ENCODE data around the gene FAM193B.

DNA sequence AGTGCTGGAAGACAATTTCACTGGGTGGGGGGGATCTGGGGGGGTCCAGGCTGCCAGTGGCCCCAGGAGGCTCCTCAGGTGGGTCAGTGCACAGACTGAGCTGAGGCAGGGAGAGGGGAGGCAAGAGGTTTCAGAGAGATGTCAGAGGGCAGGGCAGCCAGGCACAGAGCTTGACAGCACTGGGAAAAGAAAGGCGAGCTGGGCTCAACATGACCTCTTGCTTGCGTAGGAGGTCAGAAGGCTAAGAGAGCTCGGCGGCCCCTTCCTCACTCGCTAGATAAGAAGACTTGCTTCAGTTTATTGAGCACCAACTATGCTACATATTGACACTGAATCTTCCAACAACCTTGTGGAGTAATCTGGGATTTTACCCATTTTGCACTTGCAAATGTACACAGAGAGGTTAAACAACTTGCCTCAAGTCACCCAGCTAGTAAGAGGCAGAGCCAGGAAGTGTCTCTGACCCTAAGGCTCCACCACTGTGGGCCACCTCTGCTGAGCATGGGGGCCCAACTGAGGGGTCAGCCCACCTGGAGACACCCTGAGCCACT lies 60.5 kb downstream of the FAM193B start:
- no peak for TF ChIP-seq POLR2A (IDR thresholded peaks at IDR 0.05; ENCODE audit: low read length)
- TF ChIP-seq, protein P1, sequence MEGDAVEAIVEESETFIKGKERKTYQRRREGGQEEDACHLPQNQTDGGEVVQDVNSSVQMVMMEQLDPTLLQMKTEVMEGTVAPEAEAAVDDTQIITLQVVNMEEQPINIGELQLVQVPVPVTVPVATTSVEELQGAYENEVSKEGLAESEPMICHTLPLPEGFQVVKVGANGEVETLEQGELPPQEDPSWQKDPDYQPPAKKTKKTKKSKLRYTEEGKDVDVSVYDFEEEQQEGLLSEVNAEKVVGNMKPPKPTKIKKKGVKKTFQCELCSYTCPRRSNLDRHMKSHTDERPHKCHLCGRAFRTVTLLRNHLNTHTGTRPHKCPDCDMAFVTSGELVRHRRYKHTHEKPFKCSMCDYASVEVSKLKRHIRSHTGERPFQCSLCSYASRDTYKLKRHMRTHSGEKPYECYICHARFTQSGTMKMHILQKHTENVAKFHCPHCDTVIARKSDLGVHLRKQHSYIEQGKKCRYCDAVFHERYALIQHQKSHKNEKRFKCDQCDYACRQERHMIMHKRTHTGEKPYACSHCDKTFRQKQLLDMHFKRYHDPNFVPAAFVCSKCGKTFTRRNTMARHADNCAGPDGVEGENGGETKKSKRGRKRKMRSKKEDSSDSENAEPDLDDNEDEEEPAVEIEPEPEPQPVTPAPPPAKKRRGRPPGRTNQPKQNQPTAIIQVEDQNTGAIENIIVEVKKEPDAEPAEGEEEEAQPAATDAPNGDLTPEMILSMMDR (IDR thresholded peaks at IDR 0.05): no peak
- TF ChIP-seq, protein P2, sequence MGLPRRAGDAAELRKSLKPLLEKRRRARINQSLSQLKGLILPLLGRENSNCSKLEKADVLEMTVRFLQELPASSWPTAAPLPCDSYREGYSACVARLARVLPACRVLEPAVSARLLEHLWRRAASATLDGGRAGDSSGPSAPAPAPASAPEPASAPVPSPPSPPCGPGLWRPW (IDR thresholded peaks at IDR 0.05): no peak

Measured in A549 (cell line).